ENCODE results near the gene ATP13A2.

DNA sequence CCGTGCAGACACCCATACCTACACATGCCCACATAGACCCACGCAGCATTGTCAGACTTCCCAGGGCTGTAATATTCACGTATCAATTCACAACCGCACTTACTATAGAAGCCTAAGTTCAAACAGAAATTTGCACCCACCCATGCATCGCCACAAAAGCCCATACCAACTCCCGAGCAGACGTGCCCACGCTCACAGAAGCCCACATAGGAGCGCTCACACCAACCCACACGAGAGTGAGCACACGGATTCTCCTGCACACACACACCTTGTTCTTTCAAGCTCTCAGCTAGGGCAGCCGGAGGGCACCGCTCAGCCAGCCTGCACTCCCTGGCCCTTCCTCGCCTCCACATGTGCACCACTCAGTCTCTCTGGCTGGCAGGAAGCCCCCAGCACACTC is 35.9 kb downstream of the ATP13A2 start:
- TF ChIP-seq, protein P1, sequence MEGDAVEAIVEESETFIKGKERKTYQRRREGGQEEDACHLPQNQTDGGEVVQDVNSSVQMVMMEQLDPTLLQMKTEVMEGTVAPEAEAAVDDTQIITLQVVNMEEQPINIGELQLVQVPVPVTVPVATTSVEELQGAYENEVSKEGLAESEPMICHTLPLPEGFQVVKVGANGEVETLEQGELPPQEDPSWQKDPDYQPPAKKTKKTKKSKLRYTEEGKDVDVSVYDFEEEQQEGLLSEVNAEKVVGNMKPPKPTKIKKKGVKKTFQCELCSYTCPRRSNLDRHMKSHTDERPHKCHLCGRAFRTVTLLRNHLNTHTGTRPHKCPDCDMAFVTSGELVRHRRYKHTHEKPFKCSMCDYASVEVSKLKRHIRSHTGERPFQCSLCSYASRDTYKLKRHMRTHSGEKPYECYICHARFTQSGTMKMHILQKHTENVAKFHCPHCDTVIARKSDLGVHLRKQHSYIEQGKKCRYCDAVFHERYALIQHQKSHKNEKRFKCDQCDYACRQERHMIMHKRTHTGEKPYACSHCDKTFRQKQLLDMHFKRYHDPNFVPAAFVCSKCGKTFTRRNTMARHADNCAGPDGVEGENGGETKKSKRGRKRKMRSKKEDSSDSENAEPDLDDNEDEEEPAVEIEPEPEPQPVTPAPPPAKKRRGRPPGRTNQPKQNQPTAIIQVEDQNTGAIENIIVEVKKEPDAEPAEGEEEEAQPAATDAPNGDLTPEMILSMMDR (conservative IDR thresholded peaks at IDR 0.05; ENCODE audit: low read length): no peak
- no peak for TF ChIP-seq EZH2phosphoT487 (IDR thresholded peaks at IDR 0.05; ENCODE audit: borderline replicate concordance)

Measured in Loucy (cell line).